Stimulated activated naive CD8-positive, alpha-beta T cell treated with anti-CD3 and anti-CD28 coated beads, Interleukin-15, amount 100 ng/mL, for 72 hours (primary cell): ENCODE measurements around the gene CLEC10A.
"Not testable (repeated sequence)": the region's sequence is repeated elsewhere in the genome, so short reads cannot be mapped to it uniquely, and the experiment has no call there.

Experiments
- ATAC-seq: fragments of 150-1000 bp; cut with Tn5 transposase; 2 replicates; pipeline ENCODE4 v1.10.0; 2021; ENCODE audit warnings: mild to moderate bottlenecking, moderate library complexity
- DNase-seq, 2 donors: peaks; one replicate each; pipeline ENCODE4 v3.0.0; 2021 to 2022
- H3K27ac Mint-ChIP-seq, 2 donors: one replicate each; pipeline ENCODE4 v1.8.0; 2022; ENCODE audit warnings: mild to moderate bottlenecking in 2 of 2, mixed read lengths in 2 of 2, moderate library complexity in 2 of 2
- H3K27me3 Mint-ChIP-seq: one replicate; pipeline ENCODE4 v1.8.0; 2022; ENCODE audit warnings: mixed read lengths
- H3K4me1 Mint-ChIP-seq: one replicate; pipeline ENCODE4 v1.8.0; 2022; ENCODE audit warnings: mild to moderate bottlenecking, mixed read lengths
- H3K4me3 Mint-ChIP-seq, 2 donors: one replicate each; pipeline ENCODE4 v1.8.0; 2022; ENCODE audit warnings: mild to moderate bottlenecking in 2 of 2, mixed read lengths in 2 of 2, moderate library complexity in 1 of 2
- H3K9me3 Mint-ChIP-seq, 2 donors: one replicate each; pipeline ENCODE4 v1.8.0; 2022; ENCODE audit warnings: mixed read lengths in 2 of 2

The CLEC10A gene

DNA sequence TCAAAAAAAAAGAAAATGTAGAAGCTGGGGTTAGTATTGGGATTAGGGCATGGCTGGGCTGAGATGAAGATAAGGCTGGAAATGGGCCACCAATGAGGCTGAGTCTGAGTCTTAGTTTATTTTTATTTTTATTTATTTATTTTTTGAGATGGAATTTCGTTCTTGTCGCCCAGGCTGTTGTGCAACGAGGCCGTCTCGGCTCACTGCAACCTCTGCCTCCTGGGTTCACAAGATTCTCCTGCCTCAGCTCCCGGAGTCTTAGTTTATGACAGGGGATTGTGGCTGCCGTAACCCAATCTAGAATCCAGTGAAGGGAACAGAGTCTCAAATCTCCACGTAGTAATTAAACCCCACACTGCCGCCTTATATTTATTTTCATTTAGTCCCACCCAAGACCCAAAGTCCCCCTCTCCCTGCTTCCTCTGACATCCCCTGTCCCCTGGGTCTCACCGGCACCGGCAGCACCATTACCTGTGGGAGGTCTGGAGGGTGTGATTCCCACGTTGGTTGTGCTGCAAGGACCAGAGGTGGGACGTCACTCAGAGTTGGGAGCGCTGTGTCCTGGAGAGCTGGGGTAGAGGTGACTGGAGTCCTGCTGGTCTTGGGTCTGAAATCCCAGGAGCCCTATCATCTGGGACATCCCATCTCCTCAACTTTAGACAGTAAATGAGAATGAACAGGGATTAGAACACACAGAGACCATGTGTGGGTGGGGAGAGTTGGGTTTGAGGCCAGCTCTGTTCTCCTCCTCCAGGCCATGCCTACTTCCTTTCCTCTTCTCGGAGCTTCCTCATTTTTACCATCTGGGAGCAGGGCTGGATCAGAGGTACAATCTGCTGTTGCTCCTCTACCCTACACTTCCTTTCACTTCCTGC, at the start of gene CLEC10A:
Gene CLEC10A (minus strand): TSS at position 671 of the 875 bp plus-strand sequence. CDS start 1,439 bp downstream, outside the sequence.
- Mint-ChIP-seq H3K4me1 (peaks cover 23% of the 10 kb centered on the region), H3K4me3 (no peak within 1 kb of the TSS), H3K9me3 (no peaks in the 10 kb centered on the region), H3K27me3 (peaks cover 22% of the 10 kb centered on the region), H3K27ac (peak within 1 kb of the TSS in 1 of 2 donors; percentile 1)
- ATAC-seq = no peak
- no peak for DNase-seq

DNA sequence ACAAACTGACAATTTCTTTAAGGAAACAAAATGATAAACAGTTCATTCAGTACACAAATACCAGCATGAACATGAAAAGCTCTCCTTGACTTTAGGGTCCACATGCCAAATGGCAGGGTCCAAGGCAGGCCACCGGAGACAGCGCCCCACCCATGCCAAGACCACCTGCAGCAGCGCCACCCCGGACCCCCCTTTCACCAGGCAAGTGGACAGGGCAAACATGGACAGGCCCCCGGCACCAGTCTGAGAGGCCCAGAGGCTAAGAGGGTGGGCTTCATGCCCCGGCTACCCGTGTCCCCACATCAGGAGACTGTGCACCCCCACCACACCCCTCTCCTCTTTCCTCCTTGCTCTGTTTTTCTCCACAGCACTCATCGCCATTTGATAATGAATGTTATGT, 49.3 kb upstream of the CLEC10A start:
- Mint-ChIP-seq H3K4me3 (no peak overlapping the region), H3K4me1 (peaks cover 23% of the 10 kb centered on the region), H3K27me3 (peaks cover 9% of the 10 kb centered on the region), H3K9me3 (no peaks in the 10 kb centered on the region), H3K27ac (no peak overlapping the region)
- DNase-seq = no peak
- no peak for ATAC-seq

GRCh38 chr17:7128160-7128559, 48.1 kb upstream of the CLEC10A start:
- ATAC-seq (no peak), DNase-seq (no peak)
- Mint-ChIP-seq H3K4me1 (peaks cover 15% of the 10 kb centered on the region), H3K4me3 (no peak overlapping the region), H3K27me3 (peaks cover 9% of the 10 kb centered on the region), H3K27ac (no peak overlapping the region), H3K9me3 (no peaks in the 10 kb centered on the region)

DNA sequence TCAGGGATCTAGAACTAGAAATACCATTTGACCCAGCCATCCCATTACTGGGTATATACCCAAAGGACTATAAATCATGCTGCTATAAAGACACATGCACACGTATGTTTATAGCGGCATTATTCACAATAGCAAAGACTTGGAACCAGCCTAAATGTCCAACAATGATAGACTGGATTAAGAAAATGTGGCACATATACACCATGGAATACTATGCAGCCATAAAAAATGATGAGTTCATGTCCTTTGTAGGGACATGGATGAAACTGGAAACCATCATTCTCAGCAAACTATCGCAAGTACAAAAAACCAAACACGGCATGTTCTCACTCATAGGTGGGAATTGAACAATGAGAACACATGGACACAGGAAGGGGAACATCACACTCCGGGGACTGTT, 47.5 kb upstream of the CLEC10A start:
- not testable (repeated sequence) for H3K4me1 Mint-ChIP-seq, H3K27me3 Mint-ChIP-seq

GRCh38 chr17:7126386-7126785, 46.3 kb upstream of the CLEC10A start:
- not testable (repeated sequence) for DNase-seq, ATAC-seq, H3K4me1 Mint-ChIP-seq, H3K9me3 Mint-ChIP-seq, H3K27ac Mint-ChIP-seq, H3K4me3 Mint-ChIP-seq
- H3K27me3 Mint-ChIP-seq = peaks cover 11% of the 10 kb centered on the region

More for the DNA sequence above, 47.5 kb upstream of the CLEC10A start:
- DNase-seq, ATAC-seq, H3K27ac Mint-ChIP-seq, H3K9me3 Mint-ChIP-seq, H3K4me3 Mint-ChIP-seq: not testable (repeated sequence)

GRCh38 chr17:7124923-7125322, 44.9 kb upstream of the CLEC10A start:
- H3K4me3 Mint-ChIP-seq = no peak overlapping the region
- H3K27me3 Mint-ChIP-seq = peaks cover 18% of the 10 kb centered on the region
- DNase-seq (no peak), ATAC-seq (no peak)
- no peak overlapping the region for H3K27ac Mint-ChIP-seq
- H3K4me1 Mint-ChIP-seq = no peaks in the 10 kb centered on the region
- H3K9me3 Mint-ChIP-seq = no peaks in the 10 kb centered on the region

DNA sequence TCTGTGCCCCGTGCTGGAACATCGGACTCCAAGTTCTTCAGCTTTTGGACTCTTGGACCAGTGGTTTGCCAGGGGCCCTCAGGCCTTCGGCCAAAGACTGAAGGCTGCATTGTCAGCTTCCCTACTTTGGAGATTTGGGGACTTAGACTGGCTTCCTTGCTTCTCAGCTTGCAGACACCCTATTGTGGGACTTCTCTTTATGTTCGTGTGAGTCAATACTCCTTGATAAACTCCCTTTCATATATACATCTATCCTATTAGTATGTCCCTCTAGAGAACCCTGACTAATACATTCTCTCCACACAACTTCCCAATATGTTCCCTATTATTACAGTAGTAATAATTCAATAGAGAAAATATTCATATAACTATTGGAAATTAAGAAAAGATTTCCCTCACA, 43.8 kb upstream of the CLEC10A start:
- Mint-ChIP-seq H3K27me3 (peaks cover 28% of the 10 kb centered on the region), H3K4me3 (no peak overlapping the region), H3K9me3 (no peaks in the 10 kb centered on the region), H3K4me1 (no peaks in the 10 kb centered on the region), H3K27ac (no peak overlapping the region)
- DNase-seq (no peak), ATAC-seq (no peak)

- H3K27me3 Mint-ChIP-seq = peaks cover 28% of the 10 kb centered on the region
- H3K27ac Mint-ChIP-seq = no peak overlapping the region
- no peak for ATAC-seq
- no peak overlapping the region for H3K4me3 Mint-ChIP-seq
- H3K4me1 Mint-ChIP-seq = no peaks in the 10 kb centered on the region
- no peak for DNase-seq
- no peaks in the 10 kb centered on the region for H3K9me3 Mint-ChIP-seq
Observed at GRCh38 chr17:7122381-7122780, 42.3 kb upstream of the CLEC10A start.

DNA sequence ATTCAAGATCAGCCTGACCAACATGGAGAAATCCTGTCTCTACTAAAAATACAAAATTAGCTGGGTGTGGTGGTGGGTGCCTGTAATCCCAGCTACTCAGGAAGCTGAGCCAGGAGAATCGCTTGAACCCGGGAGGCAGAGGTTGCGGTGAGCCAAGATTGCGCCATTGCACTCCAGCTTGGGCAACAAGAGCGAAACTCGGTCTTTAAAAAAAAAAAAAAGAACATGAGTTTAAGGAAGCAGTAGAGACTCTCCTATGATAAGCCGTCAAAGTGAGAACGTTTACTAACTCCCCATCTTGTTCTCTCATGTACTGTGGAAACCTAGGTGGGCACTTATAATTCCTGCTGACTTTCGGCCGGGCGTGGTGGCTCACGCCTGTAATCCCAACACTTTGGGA, 40.6 kb upstream of the CLEC10A start:
- not testable (repeated sequence) for H3K27ac Mint-ChIP-seq, H3K4me3 Mint-ChIP-seq, H3K4me1 Mint-ChIP-seq, H3K9me3 Mint-ChIP-seq, DNase-seq, ATAC-seq
- peaks cover 28% of the 10 kb centered on the region for H3K27me3 Mint-ChIP-seq

- Mint-ChIP-seq H3K27ac (no peak overlapping the region), H3K4me1 (no peaks in the 10 kb centered on the region), H3K27me3 (peaks cover 28% of the 10 kb centered on the region)
Observed at GRCh38 chr17:7120123-7120522, 40.1 kb upstream of the CLEC10A start.

DNA sequence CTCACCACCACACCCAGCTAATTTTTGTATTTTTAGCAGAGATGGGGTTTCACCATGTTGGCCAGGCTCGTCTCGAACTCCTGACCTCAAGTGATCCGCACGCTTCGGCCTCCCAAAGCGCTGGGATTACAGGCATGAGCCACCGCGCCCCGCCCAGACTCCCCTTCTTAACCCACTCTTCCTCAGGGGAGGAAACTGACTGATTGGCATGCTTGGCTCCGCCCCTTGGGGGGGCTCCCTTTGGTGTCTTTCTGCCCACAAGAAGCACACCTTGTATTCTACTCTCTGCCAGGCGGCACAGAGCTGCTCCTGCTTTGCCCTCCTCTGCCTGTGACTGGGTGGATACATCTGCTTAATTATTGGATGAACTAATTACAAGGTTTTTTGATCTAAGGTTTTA, 39.3 kb upstream of the CLEC10A start:
- DNase-seq (no peak), ATAC-seq (no peak)
- no peaks in the 10 kb centered on the region for H3K9me3 Mint-ChIP-seq
- no peak overlapping the region for H3K4me3 Mint-ChIP-seq
- H3K27me3 Mint-ChIP-seq = peaks cover 28% of the 10 kb centered on the region
- no peak overlapping the region for H3K27ac Mint-ChIP-seq
- no peaks in the 10 kb centered on the region for H3K4me1 Mint-ChIP-seq

More at GRCh38 chr17:7120123-7120522, 40.1 kb upstream of the CLEC10A start:
- no peak for DNase-seq
- Mint-ChIP-seq H3K9me3 (no peaks in the 10 kb centered on the region), H3K4me3 (no peak overlapping the region)
- ATAC-seq = no peak

- no peak overlapping the region for H3K4me3 Mint-ChIP-seq
- DNase-seq (no peak), ATAC-seq (no peak)
- peaks cover 11% of the 10 kb centered on the region for H3K27me3 Mint-ChIP-seq
- H3K4me1 Mint-ChIP-seq = peaks cover 2% of the 10 kb centered on the region
- no peak overlapping the region for H3K27ac Mint-ChIP-seq
- H3K9me3 Mint-ChIP-seq = no peaks in the 10 kb centered on the region
Observed at GRCh38 chr17:7114875-7115614, 35.0 kb upstream of the CLEC10A start.

DNA sequence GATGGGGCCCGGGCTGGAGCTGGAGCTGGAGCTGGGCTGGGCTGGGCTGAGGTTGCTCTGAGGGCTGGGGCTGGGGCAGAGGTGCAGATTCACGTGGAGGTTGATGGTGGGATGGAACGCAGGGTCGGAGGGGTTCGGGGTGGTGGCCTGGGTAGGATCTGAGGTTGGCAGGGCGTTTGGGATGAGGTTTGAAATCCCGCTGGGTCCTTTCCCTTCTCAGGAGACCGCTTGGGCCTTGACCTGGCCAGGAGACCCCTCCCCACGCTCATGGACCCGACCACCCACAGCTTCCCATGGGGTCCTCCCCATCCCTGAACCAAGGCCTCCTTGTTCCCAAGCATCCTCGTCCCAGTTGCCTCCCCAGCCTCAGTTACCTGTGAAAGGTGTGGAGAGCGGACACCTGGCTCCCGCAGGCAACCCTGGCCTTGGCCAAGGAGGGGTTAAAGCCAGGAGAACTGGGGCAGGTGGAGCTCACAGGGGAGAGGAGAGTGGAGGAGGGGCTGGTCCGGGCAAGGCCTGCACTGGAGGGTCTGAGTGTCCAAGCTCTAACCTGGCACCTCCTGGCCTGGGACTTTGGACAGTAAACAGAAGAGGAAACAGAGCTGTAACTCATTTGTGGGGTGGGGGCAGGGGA, 34.3 kb upstream of the CLEC10A start, which contains the start of gene ASGR2:
Gene ASGR2 (minus strand): TSS at position 582 of the 634 bp plus-strand sequence. CDS start 582 bp downstream, outside the sequence.
- H3K27me3 Mint-ChIP-seq = peaks cover 4% of the 10 kb centered on the region
- no peak within 1 kb of the TSS for H3K27ac Mint-ChIP-seq
- no peaks in the 10 kb centered on the region for H3K9me3 Mint-ChIP-seq
- peaks cover 9% of the 10 kb centered on the region for H3K4me1 Mint-ChIP-seq
- ATAC-seq = no peak
- no peak within 1 kb of the TSS for H3K4me3 Mint-ChIP-seq
- no peak for DNase-seq

DNA sequence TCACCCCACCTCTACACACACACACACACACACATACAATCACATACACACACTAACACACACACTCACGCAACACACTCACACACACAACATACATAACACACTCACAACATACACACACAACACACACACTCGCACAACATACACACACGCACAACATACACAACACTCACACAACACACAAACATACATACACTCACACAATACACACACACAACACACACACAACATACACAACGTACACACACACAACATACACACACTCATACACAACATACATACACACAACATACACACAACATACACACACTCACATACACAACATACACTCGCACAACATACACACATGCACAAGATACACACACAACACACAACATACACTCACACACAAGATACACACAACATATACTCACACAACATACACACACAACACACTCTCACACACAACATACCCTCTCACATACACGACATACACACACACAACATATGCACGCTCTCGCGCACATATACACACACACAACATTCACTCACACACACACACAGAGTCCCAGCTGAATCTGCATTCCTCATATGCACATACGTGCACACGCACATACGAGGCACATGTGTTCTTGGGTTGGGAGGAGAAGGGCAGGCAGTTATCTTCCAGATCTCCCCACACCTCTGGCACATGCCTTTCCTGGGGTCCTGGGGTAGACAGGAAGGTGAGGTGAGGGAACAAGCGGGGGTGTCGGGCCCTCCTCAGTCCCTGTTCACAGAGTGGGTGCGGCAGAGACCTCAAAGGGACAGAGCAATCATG, 33.4 kb upstream of the CLEC10A start:
- ATAC-seq (no peak), DNase-seq (no peak)
- Mint-ChIP-seq H3K27ac (no peak overlapping the region), H3K9me3 (no peaks in the 10 kb centered on the region), H3K4me3 (no peak overlapping the region), H3K4me1 (peaks cover 11% of the 10 kb centered on the region), H3K27me3 (no peaks in the 10 kb centered on the region)

- DNase-seq (no peak), ATAC-seq (no peak)
- no peak overlapping the region for H3K4me3 Mint-ChIP-seq
- no peaks in the 10 kb centered on the region for H3K27me3 Mint-ChIP-seq
- peaks cover 11% of the 10 kb centered on the region for H3K4me1 Mint-ChIP-seq
- H3K9me3 Mint-ChIP-seq = no peaks in the 10 kb centered on the region
- no peak overlapping the region for H3K27ac Mint-ChIP-seq
Observed at GRCh38 chr17:7112510-7113108, 32.6 kb upstream of the CLEC10A start.
